ENCODE results near the gene INTS3.

INTS3 gene

DNA sequence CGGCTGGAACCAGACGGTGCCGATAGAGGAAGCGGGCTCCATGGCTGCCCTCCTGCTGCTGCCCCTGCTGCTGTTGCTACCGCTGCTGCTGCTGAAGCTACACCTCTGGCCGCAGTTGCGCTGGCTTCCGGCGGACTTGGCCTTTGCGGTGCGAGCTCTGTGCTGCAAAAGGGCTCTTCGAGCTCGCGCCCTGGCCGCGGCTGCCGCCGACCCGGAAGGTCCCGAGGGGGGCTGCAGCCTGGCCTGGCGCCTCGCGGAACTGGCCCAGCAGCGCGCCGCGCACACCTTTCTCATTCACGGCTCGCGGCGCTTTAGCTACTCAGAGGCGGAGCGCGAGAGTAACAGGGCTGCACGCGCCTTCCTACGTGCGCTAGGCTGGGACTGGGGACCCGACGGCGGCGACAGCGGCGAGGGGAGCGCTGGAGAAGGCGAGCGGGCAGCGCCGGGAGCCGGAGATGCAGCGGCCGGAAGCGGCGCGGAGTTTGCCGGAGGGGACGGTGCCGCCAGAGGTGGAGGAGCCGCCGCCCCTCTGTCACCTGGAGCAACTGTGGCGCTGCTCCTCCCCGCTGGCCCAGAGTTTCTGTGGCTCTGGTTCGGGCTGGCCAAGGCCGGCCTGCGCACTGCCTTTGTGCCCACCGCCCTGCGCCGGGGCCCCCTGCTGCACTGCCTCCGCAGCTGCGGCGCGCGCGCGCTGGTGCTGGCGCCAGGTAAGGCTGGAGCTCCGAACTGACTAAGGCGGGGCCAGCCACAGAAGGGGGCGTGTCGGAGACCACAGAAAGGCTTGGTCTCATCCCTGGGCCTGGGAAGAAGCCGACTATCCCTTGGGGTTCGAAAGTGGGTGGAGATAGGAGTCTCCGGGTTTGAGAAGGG lies 47.8 kb downstream of the INTS3 start:
- peak overlapping the region; percentile 75 for H3K4me3 ChIP-seq (ENCODE audit: low read depth, low read length)
- DNase-seq (ENCODE audit: low read depth), result no peak
- peak; percentile 7 for TF ChIP-seq CTCF (IDR thresholded peaks at IDR 0.05; ENCODE audit: low read depth, low read length, missing control alignments)

- TF ChIP-seq CTCF (IDR thresholded peaks at IDR 0.05; ENCODE audit: low read depth, low read length, missing control alignments), result no peak
- peak overlapping the region; percentile 75 for H3K4me3 ChIP-seq (ENCODE audit: low read depth, low read length)
- DNase-seq (ENCODE audit: low read depth), result no peak
These were observed 48.5 kb downstream of the INTS3 start for GRCh38 chr1:153776352-153776751.

DNA sequence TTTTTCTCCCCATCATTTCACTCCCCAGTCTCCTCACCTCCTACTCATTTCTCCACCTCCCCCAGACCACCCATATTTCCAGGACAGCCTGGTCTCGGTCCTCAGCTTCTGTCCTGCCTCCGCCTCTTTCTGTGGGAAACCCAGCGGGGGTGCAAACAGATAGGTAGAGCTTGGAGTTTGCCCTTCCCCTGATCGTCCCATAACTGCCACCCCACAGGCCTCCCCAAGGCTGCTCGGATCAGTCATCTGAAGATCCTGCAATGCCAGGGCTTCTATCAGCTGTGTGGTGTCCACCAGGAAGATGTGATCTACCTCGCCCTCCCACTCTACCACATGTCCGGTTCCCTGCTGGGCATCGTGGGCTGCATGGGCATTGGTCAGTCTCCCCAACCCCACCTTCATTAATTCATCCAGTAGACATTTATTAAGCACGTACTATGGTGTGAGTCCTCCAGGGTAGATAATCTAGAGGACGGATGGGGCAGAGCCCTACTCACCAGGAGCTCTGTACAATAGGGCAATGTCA lies 49.1 kb downstream of the INTS3 start:
- TF ChIP-seq CTCF (IDR thresholded peaks at IDR 0.05; ENCODE audit: low read depth, low read length, missing control alignments), result no peak

DNA sequence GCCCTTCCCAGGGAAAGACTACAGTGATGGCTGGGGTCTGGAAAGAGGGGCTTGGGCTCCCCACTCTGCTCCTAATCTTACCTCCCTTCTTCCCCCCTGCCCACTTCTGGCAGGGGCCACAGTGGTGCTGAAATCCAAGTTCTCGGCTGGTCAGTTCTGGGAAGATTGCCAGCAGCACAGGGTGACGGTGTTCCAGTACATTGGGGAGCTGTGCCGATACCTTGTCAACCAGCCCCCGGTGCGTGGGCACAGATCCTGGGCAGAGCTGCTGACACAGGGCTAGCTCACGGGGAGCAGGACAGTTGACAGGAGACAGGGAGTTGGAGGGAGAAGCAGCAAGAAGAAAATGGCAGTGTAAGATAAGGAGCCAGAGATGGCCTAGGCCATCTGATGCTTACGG lies 49.8 kb downstream of the INTS3 start:
- no peak for TF ChIP-seq CTCF (IDR thresholded peaks at IDR 0.05; ENCODE audit: low read depth, low read length, missing control alignments)
- no peak overlapping the region for H3K4me3 ChIP-seq (ENCODE audit: low read depth, low read length)
- DNase-seq (ENCODE audit: low read depth), result no peak

More for the DNA sequence above, 49.1 kb downstream of the INTS3 start:
- H3K4me3 ChIP-seq (ENCODE audit: low read depth, low read length), result no peak overlapping the region
- no peak for DNase-seq (ENCODE audit: low read depth)

DNA sequence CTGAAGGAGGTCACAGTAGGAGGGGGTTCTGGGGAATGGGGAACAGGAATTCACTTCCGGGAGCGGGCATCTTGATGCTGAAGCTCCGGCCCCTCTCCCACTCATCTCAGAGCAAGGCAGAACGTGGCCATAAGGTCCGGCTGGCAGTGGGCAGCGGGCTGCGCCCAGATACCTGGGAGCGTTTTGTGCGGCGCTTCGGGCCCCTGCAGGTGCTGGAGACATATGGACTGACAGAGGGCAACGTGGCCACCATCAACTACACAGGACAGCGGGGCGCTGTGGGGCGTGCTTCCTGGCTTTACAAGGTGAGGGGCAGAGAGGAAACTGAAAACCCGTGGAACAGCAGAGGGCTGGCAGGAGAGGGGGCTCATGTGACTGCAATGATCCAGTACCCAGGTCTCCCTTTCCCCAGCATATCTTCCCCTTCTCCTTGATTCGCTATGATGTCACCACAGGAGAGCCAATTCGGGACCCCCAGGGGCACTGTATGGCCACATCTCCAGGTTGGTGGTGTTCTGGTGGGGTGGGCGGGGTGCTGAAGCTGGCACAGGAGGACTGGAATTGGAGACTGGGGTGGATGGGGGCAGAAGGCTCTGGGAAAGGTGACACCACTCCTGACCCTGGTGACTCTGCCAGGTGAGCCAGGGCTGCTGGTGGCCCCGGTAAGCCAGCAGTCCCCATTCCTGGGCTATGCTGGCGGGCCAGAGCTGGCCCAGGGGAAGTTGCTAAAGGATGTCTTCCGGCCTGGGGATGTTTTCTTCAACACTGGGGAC lies 50.4 kb downstream of the INTS3 start:
- H3K4me3 ChIP-seq (ENCODE audit: low read depth, low read length), result no peak overlapping the region
- TF ChIP-seq CTCF (IDR thresholded peaks at IDR 0.05; ENCODE audit: low read depth, low read length, missing control alignments), result no peak
- no peak for DNase-seq (ENCODE audit: low read depth)

DNA sequence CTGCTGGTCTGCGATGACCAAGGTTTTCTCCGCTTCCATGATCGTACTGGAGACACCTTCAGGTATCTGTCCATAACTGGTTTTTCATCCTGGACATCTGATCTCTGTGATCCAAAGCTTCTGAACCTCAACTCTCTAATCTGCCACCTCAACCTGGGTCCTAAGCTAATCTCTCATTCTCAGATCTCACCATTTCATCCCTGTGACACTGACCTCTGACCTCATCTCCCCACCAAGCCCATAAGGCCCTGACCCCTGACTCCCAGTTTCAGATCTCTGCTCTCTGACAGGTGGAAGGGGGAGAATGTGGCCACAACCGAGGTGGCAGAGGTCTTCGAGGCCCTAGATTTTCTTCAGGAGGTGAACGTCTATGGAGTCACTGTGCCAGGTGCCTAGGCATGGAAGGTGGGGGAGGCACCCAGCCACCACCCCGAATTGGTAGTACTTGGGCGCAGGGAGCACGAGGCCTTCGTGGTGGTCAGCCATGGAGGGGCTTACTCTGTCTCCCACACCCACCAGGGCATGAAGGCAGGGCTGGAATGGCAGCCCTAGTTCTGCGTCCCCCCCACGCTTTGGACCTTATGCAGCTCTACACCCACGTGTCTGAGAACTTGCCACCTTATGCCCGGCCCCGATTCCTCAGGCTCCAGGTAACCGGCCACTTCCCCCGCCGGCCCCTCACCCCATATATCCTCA lies 51.1 kb downstream of the INTS3 start:
- no peak for TF ChIP-seq CTCF (IDR thresholded peaks at IDR 0.05; ENCODE audit: low read depth, low read length, missing control alignments)
- no peak overlapping the region for H3K4me3 ChIP-seq (ENCODE audit: low read depth, low read length)
- DNase-seq (ENCODE audit: low read depth), result no peak
